ENCODE data around the gene GTPBP6.

The GTPBP6 gene

DNA sequence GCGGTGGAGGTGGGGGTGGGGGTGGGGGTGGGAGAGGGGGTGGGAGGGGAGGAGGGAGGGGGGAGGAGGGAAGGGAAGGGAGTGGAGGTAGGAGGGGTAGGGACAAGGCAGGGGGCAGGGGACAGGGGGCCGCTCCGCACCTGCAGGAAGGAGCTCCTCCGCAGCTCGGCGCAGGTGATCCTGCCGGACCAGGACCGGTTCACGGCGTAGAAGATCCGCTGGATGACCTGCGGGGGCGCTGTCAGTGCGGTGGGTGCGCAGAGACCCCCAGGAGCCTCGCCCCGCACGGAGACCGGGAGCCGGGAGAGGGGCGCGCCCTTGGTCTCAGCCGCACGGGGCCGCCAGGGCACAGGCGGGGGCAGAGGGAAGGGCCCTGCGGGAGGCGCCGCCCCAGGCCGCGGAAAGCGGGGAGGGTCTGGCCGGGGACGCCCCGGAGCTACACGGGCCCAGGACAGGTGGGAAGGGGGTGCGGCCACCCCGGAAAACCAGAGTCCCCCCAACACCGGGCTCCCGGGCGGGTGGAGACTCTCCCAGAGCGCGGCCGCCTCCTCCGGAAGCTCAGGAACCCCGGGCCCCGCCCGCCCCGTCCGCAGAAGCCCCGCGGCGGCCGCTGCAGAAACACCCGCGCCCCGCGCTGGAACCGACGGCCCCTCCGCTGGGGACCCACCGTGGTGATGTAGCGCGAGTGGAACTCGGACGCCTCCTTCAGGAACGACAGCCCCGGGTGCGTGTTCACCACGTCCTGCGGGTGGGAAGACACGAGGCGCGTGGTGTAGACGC, 27.6 kb upstream of the GTPBP6 start:
- no peak for TF ChIP-seq GATA2 (IDR thresholded peaks at IDR 0.05; ENCODE audit: low read depth, low read length)
- TF ChIP-seq GATA3 (IDR thresholded peaks at IDR 0.05; ENCODE audit: low read depth, low read length), result no peak

DNA sequence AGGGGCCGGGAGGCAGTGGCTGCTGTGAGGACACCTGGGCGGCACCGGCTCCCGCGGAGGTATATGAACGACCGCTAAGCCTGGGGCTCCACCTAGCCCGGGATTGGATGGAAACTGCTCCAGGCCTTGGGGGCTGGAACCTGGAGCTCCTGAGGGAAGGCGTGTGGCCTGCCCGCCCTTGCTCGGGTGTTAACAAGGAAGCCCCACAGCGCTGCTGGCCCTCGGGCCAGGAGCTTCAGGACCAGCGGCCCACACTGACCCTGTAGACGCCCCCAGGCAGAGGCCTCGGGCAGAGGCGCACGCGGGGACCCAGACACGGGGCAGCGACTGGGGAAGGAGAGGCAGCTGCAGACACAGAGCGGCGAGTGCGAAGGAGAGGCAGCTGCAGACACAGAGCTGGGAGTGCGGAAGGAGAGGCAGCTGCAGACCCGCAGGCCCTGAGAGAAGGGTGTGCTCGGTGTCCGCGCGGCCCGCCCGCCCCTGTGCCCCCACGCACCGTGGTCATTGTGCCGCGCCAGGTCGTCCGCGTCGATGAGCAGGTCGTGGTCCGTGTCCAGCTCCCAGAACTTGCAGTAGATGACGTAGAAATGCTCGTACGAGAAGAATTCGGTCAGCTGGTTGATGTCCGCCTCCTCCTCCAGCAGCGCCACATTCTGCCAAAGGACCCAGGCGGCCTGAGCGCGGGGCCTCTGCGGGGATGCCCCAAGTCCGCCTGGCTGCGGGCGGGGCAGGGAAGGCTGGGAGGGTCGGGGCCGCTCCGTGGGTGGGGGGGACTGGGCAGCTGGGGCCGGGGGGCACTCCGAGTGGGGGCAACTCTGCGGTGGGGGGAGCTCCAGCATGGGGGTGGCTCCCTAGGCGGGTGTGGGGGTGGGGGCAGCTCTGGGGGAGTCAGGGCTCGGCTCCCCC, 26.7 kb upstream of the GTPBP6 start:
- TF ChIP-seq GATA3 (IDR thresholded peaks at IDR 0.05; ENCODE audit: low read depth, low read length), result no peak
- no peak for TF ChIP-seq GATA2 (IDR thresholded peaks at IDR 0.05; ENCODE audit: low read depth, low read length)

DNA sequence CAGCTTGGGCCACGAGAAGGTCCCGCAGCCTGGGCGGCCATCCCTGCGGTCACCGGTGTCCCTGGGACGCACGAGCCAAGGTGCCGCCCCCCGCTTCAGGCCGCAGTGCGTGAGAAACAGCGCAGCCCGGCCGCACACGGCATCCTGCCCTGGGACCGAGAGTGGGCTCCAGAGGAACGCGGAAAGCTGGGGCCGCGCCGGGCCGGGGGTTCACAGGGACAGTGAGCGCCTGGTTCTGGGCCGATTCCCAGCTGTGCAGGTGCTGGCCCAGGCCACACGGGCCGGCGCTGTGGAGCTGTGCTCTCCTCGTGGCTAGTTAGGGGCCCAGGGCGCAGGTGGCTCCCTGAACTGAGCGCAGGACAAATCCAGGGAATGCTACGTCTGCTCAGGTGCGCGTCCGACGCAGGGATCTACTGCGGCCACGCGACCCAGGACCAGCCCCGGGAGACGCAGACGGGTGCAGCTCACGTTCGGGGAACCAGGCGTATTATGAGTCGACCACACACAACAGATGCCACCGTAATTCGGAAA, 25.8 kb upstream of the GTPBP6 start:
- no peak for TF ChIP-seq GATA2 (IDR thresholded peaks at IDR 0.05; ENCODE audit: low read depth, low read length)
- no peak for TF ChIP-seq GATA3 (IDR thresholded peaks at IDR 0.05; ENCODE audit: low read depth, low read length)

DNA sequence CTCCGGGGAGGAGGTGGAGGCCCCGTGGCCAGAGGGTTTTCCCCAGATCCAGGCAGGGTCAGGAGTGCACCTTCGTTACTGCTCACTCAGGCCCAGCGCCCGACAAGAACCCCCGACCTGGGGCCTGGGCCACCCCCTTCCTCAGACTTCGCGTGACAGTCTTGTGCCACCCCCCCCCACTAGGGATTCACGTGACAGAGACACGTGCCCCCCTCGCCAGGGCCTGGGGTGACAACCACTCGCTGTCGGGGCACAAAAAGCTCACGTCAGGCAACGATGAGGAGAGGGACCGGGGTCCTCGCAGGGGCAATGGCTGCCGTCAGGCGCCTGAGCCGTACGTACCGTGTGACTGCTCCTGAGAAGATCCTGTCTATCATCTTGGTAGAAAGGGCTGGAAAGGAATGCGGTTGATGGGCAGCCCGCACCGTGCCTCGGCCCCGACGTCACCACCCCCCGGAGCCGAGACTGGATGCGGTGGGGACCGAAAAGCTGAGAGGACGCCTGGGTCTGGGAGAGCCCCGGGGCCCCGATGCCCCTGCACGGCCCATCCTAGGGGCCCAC, 23.0 kb upstream of the GTPBP6 start:
- TF ChIP-seq GATA3 (IDR thresholded peaks at IDR 0.05; ENCODE audit: low read depth, low read length) (no peak), GATA2 (IDR thresholded peaks at IDR 0.05; ENCODE audit: low read depth, low read length) (no peak)

DNA sequence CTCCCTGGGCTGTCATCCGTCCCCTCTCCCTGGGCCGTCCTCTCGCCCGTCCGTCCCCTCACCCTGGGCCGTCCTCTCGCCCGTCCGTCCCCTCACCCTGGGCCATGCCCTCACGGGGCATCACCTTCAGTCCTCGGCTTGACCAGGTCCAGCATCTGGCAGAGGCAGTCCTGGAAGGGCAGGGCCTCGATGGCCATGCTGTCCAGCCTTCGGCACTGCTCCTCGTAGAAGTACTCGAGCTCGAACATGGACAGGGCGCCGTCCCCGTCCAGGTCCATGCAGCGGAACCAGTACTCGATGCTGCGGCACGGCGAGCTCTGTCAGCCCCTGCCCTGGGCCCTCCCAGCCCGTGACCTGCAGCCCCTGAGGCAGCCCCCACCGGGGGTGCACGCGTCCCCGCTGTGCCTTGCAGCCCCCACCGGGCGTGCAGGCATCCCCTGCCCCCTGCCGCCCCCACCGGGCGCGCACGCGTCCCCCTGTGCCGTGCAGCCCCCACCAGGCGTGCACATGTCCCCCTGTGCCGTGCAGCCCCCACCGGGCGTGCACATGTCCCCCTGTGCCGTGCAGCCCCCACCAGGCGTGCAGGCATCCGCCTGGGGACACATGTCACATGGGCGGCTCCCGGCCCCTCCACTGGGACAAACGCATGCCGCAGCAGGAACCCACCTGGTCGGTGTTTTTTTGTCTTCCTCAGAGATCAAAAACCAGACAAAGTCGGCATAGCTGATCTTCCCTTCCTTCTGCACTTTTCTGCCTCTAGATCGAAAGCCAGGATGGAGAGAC, 22.2 kb upstream of the GTPBP6 start:
- TF ChIP-seq GATA3 (IDR thresholded peaks at IDR 0.05; ENCODE audit: low read depth, low read length) (no peak), GATA2 (IDR thresholded peaks at IDR 0.05; ENCODE audit: low read depth, low read length) (no peak)

DNA sequence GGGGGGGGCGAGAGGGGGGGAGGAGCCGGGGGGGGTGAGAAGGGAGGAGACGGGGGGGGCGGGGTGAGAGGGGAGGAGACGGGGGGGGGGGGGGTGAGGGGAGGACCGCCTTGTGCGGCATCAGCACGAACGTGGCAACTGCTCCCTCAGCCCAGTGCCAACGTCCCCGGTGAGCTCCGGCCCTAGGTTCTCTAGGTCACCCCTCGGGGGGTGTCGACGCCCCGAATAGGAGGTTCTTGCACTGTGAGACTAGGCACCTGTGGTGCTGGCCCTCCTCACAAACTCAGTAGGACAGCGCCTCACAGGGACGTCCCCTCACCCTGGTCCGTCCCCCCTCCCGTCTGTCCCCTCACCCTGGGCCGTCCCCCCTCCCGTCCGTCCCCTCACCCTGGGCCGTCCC, 21.5 kb upstream of the GTPBP6 start:
- no peak for TF ChIP-seq GATA3 (IDR thresholded peaks at IDR 0.05; ENCODE audit: low read depth, low read length)

DNA sequence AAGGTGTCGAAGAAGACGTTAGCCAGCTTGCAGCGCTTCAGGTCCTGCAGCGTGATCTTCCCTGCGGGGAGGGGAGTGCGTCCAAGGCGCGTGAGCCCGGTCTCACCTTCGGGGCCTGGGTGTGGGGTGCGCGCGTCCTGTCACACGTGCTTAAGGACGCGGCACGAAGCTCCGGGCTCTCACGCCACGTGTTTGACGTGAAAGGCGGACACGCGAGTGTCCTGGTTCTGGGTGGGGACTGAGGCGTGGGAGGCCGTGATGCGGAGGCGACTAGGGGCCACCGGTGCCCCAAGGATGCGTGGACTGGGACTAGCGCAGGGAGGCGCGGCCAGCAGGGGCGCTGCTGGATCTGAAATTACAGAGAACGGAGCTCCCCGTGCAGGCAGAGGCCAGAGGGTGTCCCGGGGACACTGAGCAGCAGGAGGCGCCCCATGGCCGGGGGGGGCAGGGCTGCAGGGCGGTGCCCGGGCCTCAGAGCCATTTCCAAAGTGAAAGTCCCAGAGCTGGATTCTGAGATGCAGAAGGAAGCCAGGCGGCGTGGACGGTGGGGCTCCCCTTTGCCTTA, 20.3 kb upstream of the GTPBP6 start:
- no peak for TF ChIP-seq GATA3 (IDR thresholded peaks at IDR 0.05; ENCODE audit: low read depth, low read length)
- TF ChIP-seq GATA2 (IDR thresholded peaks at IDR 0.05; ENCODE audit: low read depth, low read length), result no peak

DNA sequence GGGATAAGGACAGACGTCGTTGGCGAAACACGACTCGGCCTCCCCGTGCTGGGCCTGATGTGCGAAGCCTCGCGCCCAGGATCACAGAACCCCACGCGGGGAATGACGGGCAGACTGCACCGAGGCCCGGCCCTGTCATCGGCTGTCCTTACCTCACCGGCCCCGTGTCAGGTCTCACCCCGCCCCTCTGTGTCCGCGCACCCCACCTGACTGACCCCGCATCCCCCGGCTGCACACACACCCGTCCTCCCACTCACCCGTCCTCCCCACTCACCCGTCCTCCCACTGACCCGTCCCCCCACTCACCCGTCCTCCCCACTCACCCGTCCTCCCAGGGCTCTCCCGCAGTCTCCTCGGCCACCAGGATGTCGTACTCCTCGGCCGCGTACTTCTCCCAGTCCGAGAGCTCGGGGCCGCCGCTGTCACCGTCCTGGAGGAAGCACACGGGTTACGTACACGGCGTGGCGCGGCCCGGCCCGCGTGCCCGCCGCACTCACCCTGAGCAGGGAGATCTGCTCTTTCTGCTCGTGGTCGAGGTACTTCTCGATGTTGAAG, 19.8 kb upstream of the GTPBP6 start:
- no peak for TF ChIP-seq GATA2 (IDR thresholded peaks at IDR 0.05; ENCODE audit: low read depth, low read length)
- TF ChIP-seq GATA3 (IDR thresholded peaks at IDR 0.05; ENCODE audit: low read depth, low read length), result no peak

DNA sequence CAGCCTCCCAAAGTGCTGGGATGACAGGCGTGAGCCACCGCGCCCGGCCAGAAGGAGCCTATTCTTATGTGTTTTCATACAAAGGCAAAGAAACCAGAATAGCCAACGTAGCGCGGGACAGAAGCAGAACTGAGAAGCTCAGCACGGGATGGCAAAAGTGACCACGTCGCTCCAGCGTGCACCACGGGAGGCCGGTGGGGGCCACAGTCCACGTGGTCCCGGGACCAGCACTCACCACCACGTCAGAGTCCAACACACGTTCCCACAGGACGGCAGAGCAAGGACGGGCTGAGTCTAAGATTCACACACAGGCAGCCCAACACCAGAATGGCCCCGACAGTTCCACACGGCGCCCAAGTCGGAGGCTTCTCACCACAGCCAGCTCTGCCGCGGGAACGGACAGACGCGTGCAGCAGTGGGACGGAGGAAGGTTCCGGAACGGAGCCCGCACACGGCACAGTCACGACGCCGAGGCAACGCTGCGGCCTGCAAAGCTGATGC, 18.8 kb upstream of the GTPBP6 start:
- TF ChIP-seq GATA2 (IDR thresholded peaks at IDR 0.05; ENCODE audit: low read depth, low read length), result no peak
- no peak for TF ChIP-seq GATA3 (IDR thresholded peaks at IDR 0.05; ENCODE audit: low read depth, low read length)

DNA sequence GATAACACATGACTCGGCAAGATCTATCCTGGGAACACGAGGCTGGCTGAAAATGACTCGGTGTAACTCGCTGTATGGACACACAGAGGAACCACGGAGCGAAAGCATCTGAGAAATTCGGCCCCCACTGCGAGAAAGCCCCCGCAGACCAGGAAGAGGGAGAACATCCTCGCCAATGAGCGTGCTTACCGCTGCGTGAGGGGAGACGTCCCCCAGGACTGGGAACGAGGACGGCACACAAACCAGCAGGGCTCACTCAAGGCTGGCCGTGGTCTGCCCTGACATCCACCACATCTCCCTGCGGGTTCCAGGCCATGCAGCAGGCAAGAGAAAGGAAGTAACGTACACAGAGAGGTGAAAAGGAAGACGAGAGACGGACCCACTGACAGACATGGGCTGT, 17.6 kb upstream of the GTPBP6 start:
- TF ChIP-seq GATA2 (IDR thresholded peaks at IDR 0.05; ENCODE audit: low read depth, low read length) (no peak), GATA3 (IDR thresholded peaks at IDR 0.05; ENCODE audit: low read depth, low read length) (no peak)

DNA sequence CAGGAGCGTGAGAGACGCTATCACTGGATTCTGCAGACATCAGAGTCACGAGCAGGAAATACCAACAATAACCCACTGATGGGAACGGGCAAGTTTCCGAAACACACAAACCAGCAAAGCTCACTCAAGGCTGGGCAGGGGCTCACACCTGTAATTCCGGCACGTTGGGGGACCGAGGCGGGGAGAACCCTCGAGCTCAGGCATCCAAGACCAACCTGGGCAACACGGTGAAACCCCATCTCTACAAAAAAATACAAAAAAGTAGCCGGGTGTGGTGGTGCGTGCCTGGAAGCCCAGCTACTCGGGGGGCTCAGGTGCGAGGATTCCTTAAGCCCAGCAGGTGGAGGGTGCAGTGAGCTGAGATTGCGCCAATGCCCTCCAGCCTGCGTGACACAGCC, 17.2 kb upstream of the GTPBP6 start:
- TF ChIP-seq GATA3 (IDR thresholded peaks at IDR 0.05; ENCODE audit: low read depth, low read length), result no peak
- TF ChIP-seq GATA2 (IDR thresholded peaks at IDR 0.05; ENCODE audit: low read depth, low read length), result no peak

DNA sequence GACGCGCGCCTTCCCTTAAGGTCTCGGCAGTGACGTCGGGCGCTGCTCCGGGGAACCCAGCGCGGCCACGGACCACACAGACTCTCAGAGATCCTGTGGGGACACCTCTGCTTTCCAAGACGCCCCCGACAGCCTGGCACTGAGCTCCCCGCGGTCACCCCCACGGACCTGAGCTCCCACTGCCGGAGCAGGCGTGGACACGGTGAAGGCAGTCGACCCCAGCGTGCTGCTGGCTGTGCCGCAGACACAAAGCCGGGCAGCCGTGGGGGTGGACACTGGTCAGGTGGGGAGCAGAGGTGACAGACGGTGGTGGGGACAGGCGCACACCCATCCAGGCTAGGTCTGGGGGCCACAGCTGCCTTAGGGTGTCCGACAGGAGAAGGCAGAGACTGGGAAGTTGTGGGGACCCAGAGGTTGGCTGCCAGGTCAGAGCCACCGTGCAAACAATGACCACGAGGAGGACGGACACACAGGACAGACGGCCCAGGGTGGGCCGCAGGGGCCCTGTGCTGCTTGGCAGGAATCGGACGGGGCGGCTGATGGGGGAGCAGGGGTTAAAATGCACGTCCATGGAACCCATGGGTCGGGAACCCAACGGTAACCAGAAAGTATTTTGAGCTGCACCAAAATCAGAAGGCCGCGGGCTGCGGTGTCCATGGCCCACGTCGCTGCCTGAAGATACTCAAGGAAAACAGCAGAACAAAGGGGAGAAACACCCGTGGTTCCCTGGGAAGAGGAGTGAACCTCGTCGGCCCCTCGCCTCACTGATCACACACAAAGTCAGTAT, 16.6 kb upstream of the GTPBP6 start:
- TF ChIP-seq GATA3 (IDR thresholded peaks at IDR 0.05; ENCODE audit: low read depth, low read length) (no peak), GATA2 (IDR thresholded peaks at IDR 0.05; ENCODE audit: low read depth, low read length) (no peak)

Measured in SH-SY5Y (cell line).